ENCODE results near the gene ARAP3.

The ARAP3 gene

DNA sequence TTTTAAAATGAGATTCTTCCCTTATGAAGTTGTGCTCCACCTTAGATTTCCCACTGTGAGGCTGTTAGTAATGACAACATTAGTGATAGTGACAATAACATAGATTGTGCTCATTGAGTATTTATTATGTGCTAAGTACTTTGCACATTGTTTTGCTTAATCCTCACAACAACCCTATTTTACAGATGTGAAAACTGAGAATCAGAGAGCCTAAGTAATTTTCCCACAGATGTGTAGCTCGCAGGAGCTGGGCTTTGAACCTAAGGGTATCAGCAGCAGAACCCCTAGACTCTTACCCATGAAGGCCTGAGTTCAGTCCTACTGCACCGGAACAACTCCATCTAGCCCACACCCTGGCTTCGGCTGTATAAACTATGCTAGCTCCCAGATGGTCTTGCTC, 15.6 kb upstream of the ARAP3 start:
- no peak for DNase-seq (ENCODE audit: extremely low read depth, low read depth)
- TF ChIP-seq, protein P1, sequence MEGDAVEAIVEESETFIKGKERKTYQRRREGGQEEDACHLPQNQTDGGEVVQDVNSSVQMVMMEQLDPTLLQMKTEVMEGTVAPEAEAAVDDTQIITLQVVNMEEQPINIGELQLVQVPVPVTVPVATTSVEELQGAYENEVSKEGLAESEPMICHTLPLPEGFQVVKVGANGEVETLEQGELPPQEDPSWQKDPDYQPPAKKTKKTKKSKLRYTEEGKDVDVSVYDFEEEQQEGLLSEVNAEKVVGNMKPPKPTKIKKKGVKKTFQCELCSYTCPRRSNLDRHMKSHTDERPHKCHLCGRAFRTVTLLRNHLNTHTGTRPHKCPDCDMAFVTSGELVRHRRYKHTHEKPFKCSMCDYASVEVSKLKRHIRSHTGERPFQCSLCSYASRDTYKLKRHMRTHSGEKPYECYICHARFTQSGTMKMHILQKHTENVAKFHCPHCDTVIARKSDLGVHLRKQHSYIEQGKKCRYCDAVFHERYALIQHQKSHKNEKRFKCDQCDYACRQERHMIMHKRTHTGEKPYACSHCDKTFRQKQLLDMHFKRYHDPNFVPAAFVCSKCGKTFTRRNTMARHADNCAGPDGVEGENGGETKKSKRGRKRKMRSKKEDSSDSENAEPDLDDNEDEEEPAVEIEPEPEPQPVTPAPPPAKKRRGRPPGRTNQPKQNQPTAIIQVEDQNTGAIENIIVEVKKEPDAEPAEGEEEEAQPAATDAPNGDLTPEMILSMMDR (IDR thresholded peaks at IDR 0.05; ENCODE audit: low read depth, low read length) = no peak

DNA sequence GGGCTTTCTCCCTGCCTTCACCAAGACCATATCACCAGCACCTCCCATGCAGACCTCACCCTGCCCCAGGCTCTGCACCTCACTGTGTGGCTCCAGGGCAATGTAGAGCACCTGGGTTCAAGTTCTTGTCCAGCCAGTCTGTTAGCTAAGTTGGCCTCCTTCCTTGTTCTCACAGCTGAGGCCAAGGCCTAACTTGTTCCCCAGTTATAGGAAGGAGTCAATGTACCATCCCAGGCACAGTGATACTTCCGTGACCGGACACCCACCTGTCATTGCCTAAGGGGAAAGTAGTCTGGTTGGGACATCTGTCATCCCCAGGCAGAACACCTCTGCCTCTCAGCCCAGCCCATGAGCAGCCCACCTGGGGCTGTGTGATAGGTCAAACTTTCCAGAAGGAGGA, 14.4 kb upstream of the ARAP3 start:
- no peak for DNase-seq (ENCODE audit: extremely low read depth, low read depth)
- TF ChIP-seq, protein P1 (IDR thresholded peaks at IDR 0.05; ENCODE audit: low read depth, low read length) = no peak

DNA sequence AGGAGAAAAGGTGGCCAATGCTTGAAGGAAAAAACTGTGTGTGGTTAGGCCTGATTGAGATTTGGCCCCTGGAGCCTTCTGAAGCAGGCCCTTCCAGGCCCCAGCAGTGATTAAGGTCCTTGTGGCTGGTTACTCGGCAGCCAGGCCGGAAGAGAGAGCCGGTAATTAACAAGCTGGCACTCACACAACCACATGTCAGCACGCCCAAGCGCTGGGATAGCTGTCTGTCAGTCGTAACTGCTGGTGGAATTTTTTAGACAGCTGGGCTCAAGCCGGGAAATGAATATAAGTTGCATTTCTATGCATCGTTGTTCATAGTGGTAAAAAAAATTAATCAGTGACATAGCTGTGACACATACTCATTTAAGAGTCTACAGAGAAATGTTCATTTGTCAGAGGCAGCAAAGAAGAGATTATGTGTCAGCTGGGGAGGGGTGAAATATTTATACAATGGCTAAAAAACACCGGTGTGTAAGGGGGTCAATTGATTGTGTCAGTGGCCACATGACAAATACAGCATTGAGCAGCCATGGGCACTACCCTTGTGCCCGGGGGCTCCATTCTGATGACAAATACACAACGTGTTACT, 13.7 kb upstream of the ARAP3 start:
- DNase-seq (ENCODE audit: extremely low read depth, low read depth) = no peak
- TF ChIP-seq, protein P1 (IDR thresholded peaks at IDR 0.05; ENCODE audit: low read depth, low read length) = no peak

DNA sequence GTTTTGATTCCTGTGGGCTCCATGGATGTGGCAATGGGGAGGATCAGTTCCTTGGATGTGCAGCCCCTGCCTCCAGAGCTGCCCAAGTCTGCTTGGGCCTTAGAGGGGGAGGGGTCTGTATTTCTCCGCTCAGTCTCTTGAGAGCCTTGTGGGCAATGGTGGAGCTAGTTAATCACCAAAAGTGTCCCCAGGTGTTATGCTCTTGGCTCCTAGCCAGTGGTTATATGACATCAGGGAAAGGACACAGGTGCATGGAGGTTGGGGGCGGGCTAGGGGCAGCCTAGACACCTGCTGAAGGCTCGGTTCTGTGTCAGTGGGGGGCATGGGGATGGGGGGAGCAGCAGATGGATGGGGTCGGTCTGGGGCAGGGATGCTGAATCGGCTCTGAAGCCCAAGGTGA, 12.4 kb upstream of the ARAP3 start:
- no peak for DNase-seq (ENCODE audit: extremely low read depth, low read depth)
- TF ChIP-seq, protein P1 (IDR thresholded peaks at IDR 0.05; ENCODE audit: low read depth, low read length) = no peak

DNA sequence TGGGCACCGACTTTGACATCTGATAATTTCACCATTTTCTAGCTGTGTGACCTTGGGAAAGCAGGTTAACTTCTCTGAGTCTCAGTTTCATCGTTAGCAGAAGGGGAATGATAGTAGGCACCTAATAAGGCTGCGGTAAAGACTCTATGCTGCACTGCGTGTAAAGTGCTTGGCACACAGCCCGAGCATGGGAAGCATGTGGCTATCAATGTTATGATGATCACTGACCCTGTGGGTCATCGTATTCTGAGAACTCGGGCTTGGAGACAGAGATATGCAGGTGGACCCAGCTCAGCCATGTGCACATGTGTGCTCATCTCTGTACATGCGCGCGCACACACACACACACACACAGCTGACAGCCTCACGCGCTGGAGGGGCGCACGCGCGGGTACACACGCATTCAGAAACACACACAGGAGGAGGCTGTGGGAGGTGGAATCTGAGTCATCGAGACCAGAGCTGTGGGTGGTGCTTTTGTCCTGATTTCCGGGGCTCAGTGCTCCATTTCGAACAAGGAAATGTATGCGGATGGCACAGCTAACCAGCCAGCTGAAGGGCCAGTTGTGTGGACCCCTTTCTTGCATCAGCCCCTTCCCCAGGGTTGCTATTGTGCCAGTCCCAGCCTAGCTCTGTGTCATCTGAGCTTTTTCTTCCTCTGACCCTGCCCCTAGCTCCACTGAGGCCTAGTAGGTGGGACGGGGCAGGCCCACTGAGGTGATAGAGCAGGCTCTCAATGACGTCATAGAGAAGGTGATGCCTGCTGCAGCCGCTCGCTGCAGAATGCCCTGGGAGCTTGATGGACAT, 11.1 kb upstream of the ARAP3 start:
- TF ChIP-seq, protein P1 (IDR thresholded peaks at IDR 0.05; ENCODE audit: low read depth, low read length) = no peak
- DNase-seq (ENCODE audit: extremely low read depth, low read depth) = no peak

DNA sequence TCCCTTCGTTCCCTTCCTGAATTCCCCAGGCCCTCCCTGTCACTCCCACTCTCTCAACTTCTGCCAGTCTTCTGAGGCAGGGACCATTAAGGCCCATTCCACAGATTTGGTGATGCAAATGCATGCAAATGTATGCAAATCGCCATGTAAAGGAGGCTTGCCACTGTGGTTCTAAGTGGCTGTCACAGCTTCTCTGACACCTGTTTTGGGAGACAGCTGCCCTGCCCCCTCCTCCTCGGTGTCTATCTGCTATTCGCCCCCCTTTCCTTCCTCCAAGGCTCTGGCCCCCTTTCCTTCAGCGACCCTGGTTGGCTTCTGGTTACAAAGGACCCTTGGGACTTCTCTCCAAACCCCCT, 10.5 kb upstream of the ARAP3 start:
- TF ChIP-seq, protein P1 (IDR thresholded peaks at IDR 0.05; ENCODE audit: low read depth, low read length) = no peak
- DNase-seq (ENCODE audit: extremely low read depth, low read depth) = no peak

DNA sequence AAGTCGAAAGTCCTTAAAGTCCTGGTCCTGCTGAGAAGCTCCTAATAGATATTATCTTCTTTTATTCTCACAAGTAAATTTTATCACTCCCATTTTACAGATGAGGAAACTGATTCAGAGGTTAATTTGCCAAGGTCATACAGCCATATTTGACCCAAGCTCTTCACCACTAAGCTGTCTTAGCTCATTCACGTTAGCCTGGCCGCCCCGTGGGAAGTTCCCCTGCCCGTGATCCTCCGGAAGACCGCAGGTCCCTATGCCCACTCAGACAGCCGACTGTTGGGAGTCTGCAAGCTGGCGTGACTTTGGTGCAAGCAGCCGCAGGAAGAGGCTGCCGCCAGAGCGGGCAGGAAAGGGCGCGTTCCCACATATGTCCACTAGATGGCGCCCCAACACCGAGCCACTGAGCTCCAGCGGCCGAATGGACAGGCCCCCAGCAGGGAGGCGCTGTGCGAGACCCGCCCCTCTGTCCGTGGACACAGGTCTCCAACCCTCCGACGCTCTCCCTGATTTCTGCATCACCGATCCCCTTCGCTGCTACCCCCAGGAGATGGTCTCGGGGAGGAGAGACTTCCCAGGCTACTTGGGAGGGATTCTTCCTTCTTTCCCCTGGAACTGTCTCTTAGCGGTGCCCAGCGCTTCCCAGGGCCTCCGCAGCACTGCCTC, 10.0 kb upstream of the ARAP3 start:
- TF ChIP-seq, protein P1 (IDR thresholded peaks at IDR 0.05; ENCODE audit: low read depth, low read length) = peak; percentile 94
- DNase-seq (ENCODE audit: extremely low read depth, low read depth) = peak; percentile 35

Data from AG09319 (cell line).